Neutrophil (primary cell): ENCODE data around the gene DPEP2.

Source experiments
- H3K27ac ChIP-seq: fragments of 200-600 bp; sonication (generic); 2 replicates; pipeline ENCODE4 v1.5.1; 2016; ENCODE audit warnings: mild to moderate bottlenecking, moderate library complexity
- H3K27me3 ChIP-seq: fragments of 200-600 bp; sonication (generic); 2 replicates; pipeline ENCODE4 v1.6.0; 2016; ENCODE audit warnings: mild to moderate bottlenecking
- H3K36me3 ChIP-seq: fragments of 200-600 bp; sonication (generic); 2 replicates; pipeline ENCODE4 v1.5.1; 2017
- H3K4me1 ChIP-seq, 2 experiments: fragments of 200-600 bp in 1 of 2; sonication (generic) in 1 of 2; 1 replicate in 1 of 2; 2 replicates in 1 of 2; pipeline versions ENCODE4 v1.5.1 to v1.6.1; 2013 to 2016; ENCODE audit warnings: low read depth in 1 of 2, low read length in 1 of 2, mild to moderate bottlenecking in 1 of 2, moderate library complexity in 1 of 2; ENCODE audit not compliant: control insufficient read depth in 1 of 2, insufficient read depth in 1 of 2
- H3K4me3 ChIP-seq, 2 experiments: fragments of 200-600 bp in 1 of 2; sonication (generic) in 1 of 2; 1 replicate in 1 of 2; 2 replicates in 1 of 2; pipeline ENCODE4 v1.5.1; 2013 to 2016; ENCODE audit warnings: low read depth in 1 of 2, low read length in 1 of 2, mild to moderate bottlenecking in 1 of 2, moderate library complexity in 1 of 2
- H3K9me3 ChIP-seq: fragments of 200-600 bp; sonication (generic); 2 replicates; pipeline ENCODE4 v1.5.1; 2016
- CTCF ChIP-seq: fragments of 200-600 bp; sonication (generic); IDR thresholded peaks from 2 replicates; pipeline ENCODE4 v1.5.1; 2016; ENCODE audit warnings: antibody characterized with exemption

DPEP2 gene

GRCh38 chr16:67961551-67961957 lies 37.7 kb downstream of the DPEP2 start:
- peaks cover 10% of the 10 kb centered on the region for H3K36me3 ChIP-seq
- H3K9me3 ChIP-seq = no peaks in the 10 kb centered on the region
- H3K27ac ChIP-seq = no peak overlapping the region
- no peak overlapping the region for H3K4me3 ChIP-seq
- H3K27me3 ChIP-seq = peaks cover 3% of the 10 kb centered on the region
- no peak for TF ChIP-seq CTCF
- H3K4me1 ChIP-seq = peaks cover 0 to 1% of the 10 kb centered on the region in 2 experiments

- Histone ChIP-seq H3K9me3 (no peaks in the 10 kb centered on the region), H3K27me3 (no peaks in the 10 kb centered on the region), H3K4me3 (no peak overlapping the region), H3K4me1 (no peaks in the 10 kb centered on the region), H3K27ac (no peak overlapping the region), H3K36me3 (peaks cover 15% of the 10 kb centered on the region)
- TF ChIP-seq CTCF = no peak
Measured at GRCh38 chr16:67959536-67960329, 39.6 kb downstream of the DPEP2 start.

- Histone ChIP-seq H3K36me3 (peaks cover 16% of the 10 kb centered on the region), H3K27ac (no peak overlapping the region), H3K4me1 (no peaks in the 10 kb centered on the region), H3K4me3 (no peak overlapping the region), H3K9me3 (no peaks in the 10 kb centered on the region), H3K27me3 (no peaks in the 10 kb centered on the region)
- TF ChIP-seq CTCF = no peak
Measured at GRCh38 chr16:67957622-67958021, 41.7 kb downstream of the DPEP2 start.

GRCh38 chr16:67954421-67955196 lies 44.7 kb downstream of the DPEP2 start:
- Histone ChIP-seq H3K9me3 (no peaks in the 10 kb centered on the region), H3K27me3 (no peaks in the 10 kb centered on the region), H3K36me3 (peaks cover 34% of the 10 kb centered on the region), H3K4me1 (no peaks in the 10 kb centered on the region), H3K4me3 (no peak overlapping the region), H3K27ac (no peak overlapping the region)
- TF ChIP-seq CTCF = no peak

GRCh38 chr16:67953641-67954375 lies 45.5 kb downstream of the DPEP2 start:
- Histone ChIP-seq H3K4me1 (no peaks in the 10 kb centered on the region), H3K27ac (no peak overlapping the region), H3K36me3 (peaks cover 34% of the 10 kb centered on the region), H3K4me3 (no peak overlapping the region), H3K9me3 (no peaks in the 10 kb centered on the region), H3K27me3 (no peaks in the 10 kb centered on the region)
- TF ChIP-seq CTCF = no peak
